Body of pancreas (tissue), 4 donors: ENCODE measurements around the gene NME4.

ENCODE experiments used
- CTCF ChIP-seq, 7 experiments: fragments of 450-650 bp in 4 of 7; fragments of 200-600 bp in 3 of 7; sonication (generic) in 3 of 7; IDR thresholded peaks; one replicate each; pipeline ENCODE4 v1.5.1; 2016 to 2019; ENCODE audit warnings: antibody characterized with exemption in 7 of 7
- POLR2A ChIP-seq, 3 donors: fragments of 450-650 bp; IDR thresholded peaks; one replicate each; pipeline ENCODE4 v1.6.1; 2016; ENCODE audit warnings: antibody characterized with exemption in 3 of 3, mild to moderate bottlenecking in 2 of 3

- TF ChIP-seq POLR2A (IDR thresholded peaks at IDR 0.05), result no peak
- no peak for TF ChIP-seq CTCF (IDR thresholded peaks at IDR 0.05)
Observed at GRCh38 chr16:400061-400591, 3.1 kb downstream of the NME4 start.
